ENCODE measurements around the gene GLRX3.

GLRX3 gene

GRCh38 chr10:130137659-130138478, 1.7 kb downstream of the GLRX3 start:
- no peak for DNase-seq

GRCh38 chr10:130138479-130138866, 2.3 kb downstream of the GLRX3 start:
- peak; percentile 77 for DNase-seq

- DNase-seq: no peak
Observed at GRCh38 chr10:130140425-130140824, 4.2 kb downstream of the GLRX3 start.

- DNase-seq: no peak
Observed at GRCh38 chr10:130141038-130141437, 4.8 kb downstream of the GLRX3 start.

GRCh38 chr10:130141460-130141859, 5.3 kb downstream of the GLRX3 start:
- no peak for DNase-seq

GRCh38 chr10:130141878-130142277, 5.7 kb downstream of the GLRX3 start:
- DNase-seq: no peak

GRCh38 chr10:130146042-130146441, 9.9 kb downstream of the GLRX3 start:
- no peak for DNase-seq

- no peak for DNase-seq
Observed at GRCh38 chr10:130159192-130159794, 23.1 kb downstream of the GLRX3 start.

- DNase-seq: no peak
Observed at GRCh38 chr10:130160775-130161174, 24.6 kb downstream of the GLRX3 start.

- DNase-seq: no peak
Observed at GRCh38 chr10:130161331-130161730, 25.1 kb downstream of the GLRX3 start.

GRCh38 chr10:130167193-130167592, 31.0 kb downstream of the GLRX3 start:
- no peak for DNase-seq

GRCh38 chr10:130167707-130168106, 31.5 kb downstream of the GLRX3 start:
- no peak for DNase-seq

GRCh38 chr10:130169136-130169859, 33.1 kb downstream of the GLRX3 start:
- DNase-seq: no peak

GRCh38 chr10:130171196-130171595, 35.0 kb downstream of the GLRX3 start:
- no peak for DNase-seq

GRCh38 chr10:130174328-130174727, 38.1 kb downstream of the GLRX3 start:
- no peak for DNase-seq

- DNase-seq: no peak
Observed at GRCh38 chr10:130175074-130175473, 38.9 kb downstream of the GLRX3 start.

- no peak for DNase-seq
Observed at GRCh38 chr10:130177250-130177649, 41.1 kb downstream of the GLRX3 start.

- no peak for DNase-seq
Observed at GRCh38 chr10:130179640-130180039, 43.4 kb downstream of the GLRX3 start.

GRCh38 chr10:130180416-130180815, 44.2 kb downstream of the GLRX3 start:
- DNase-seq: no peak

- DNase-seq: no peak
Observed at GRCh38 chr10:130181858-130182257, 45.7 kb downstream of the GLRX3 start.

GRCh38 chr10:130185591-130185990, 49.4 kb downstream of the GLRX3 start:
- DNase-seq: no peak

GRCh38 chr10:130188195-130189175, 52.3 kb downstream of the GLRX3 start:
- no peak for DNase-seq

GRCh38 chr10:130189608-130190054, 53.4 kb downstream of the GLRX3 start:
- DNase-seq: no peak
